Esophagus (tissue), 2 donors: ENCODE measurements around the gene C1orf21. TPM values are rescaled to one million over a fixed set of nuclear protein-coding genes. Genes with fewer than 3 reads are reported as not detected.

ENCODE experiments used
- H3K27ac ChIP-seq, 2 donors: one replicate each; pipeline ENCODE4 v1.5.1; 2013; ENCODE audit warnings: low read depth in 2 of 2, mild to moderate bottlenecking in 2 of 2, inconsistent platforms in 1 of 2, low read length in 1 of 2, moderate library complexity in 1 of 2
- H3K27me3 ChIP-seq, 2 donors: one replicate each; pipeline ENCODE4 v1.6.1; 2013; ENCODE audit warnings: low read length in 2 of 2, control low read depth in 1 of 2, mild to moderate bottlenecking in 1 of 2; ENCODE audit not compliant: insufficient read depth in 2 of 2, control insufficient read depth in 1 of 2
- H3K36me3 ChIP-seq, 2 donors: one replicate each; pipeline ENCODE4 v1.6.1; 2013; ENCODE audit warnings: low read length in 1 of 2; ENCODE audit not compliant: control insufficient read depth in 2 of 2, insufficient read depth in 2 of 2
- H3K4me1 ChIP-seq, 2 donors: one replicate each; pipeline ENCODE4 v1.6.1; 2013; ENCODE audit warnings: low read length in 1 of 2; ENCODE audit not compliant: control insufficient read depth in 2 of 2, insufficient read depth in 2 of 2
- H3K4me3 ChIP-seq, 2 donors: one replicate each; pipeline ENCODE4 v1.5.1; 2013; ENCODE audit warnings: low read length in 2 of 2, mild to moderate bottlenecking in 2 of 2, low read depth in 1 of 2, moderate library complexity in 1 of 2
- H3K9me3 ChIP-seq, 2 donors: one replicate each; pipeline ENCODE4 v1.6.1; 2013; ENCODE audit warnings: mild to moderate bottlenecking in 2 of 2, low read depth in 1 of 2, low read length in 1 of 2, moderate library complexity in 1 of 2; ENCODE audit not compliant: control insufficient read depth in 2 of 2, insufficient read depth in 1 of 2
- WGBS, 2 donors: extraction: QIAGEN DNeasy Blood & Tissue Kit; methylation state at CpG; one replicate each; pipeline ENCODE4 v1.1.7; 2013; 5-methylcytosine and 5-hydroxymethylcytosine counted together
- polyA plus RNA-seq, 2 donors: library from polyadenylated mRNA; stranded (reverse); fragments of 200-250 nt; gene quantifications; one replicate each; pipeline ENCODE4 v1.2.3, GENCODE V29; 2013
- donor health status: healthy with polysubstance abuse.
- donor health status: Bipolar disorder and iron deficiency.

Gene C1orf21
- polyA plus RNA-seq, 2 donors: 26.8 to 29.7 TPM

GRCh38 chr1:184485751-184486723 is 99.2 kb downstream of the C1orf21 start:
- Histone ChIP-seq H3K27me3 (no peaks in the 10 kb centered on the region), H3K4me3 (no peak overlapping the region), H3K27ac (peak overlapping the region; percentile 33 to 57), H3K9me3 (no peaks in the 10 kb centered on the region), H3K36me3 (peaks cover 0 to 2% of the 10 kb centered on the region in 2 donors), H3K4me1 (peaks cover 2 to 10% of the 10 kb centered on the region in 2 donors)
- WGBS, 2 donors: 53 to 55% methylated on average over 9 of the region's 9 CpGs

- Histone ChIP-seq H3K4me3 (no peak overlapping the region), H3K4me1 (peaks cover 2 to 7% of the 10 kb centered on the region in 2 donors), H3K27ac (peak overlapping the region in 1 of 2 donors; percentile 47), H3K9me3 (no peaks in the 10 kb centered on the region), H3K36me3 (no peaks in the 10 kb centered on the region), H3K27me3 (no peaks in the 10 kb centered on the region)
- WGBS, 2 donors: 74 to 83% methylated on average over 6 of the region's 6 CpGs
Observed at GRCh38 chr1:184486761-184487445, 100.1 kb downstream of the C1orf21 start.

- Histone ChIP-seq H3K9me3 (no peaks in the 10 kb centered on the region), H3K27ac (peak overlapping the region in 1 of 2 donors; percentile 22), H3K4me1 (peaks cover 2 to 7% of the 10 kb centered on the region in 2 donors), H3K4me3 (no peak overlapping the region), H3K36me3 (no peaks in the 10 kb centered on the region), H3K27me3 (no peaks in the 10 kb centered on the region)
- WGBS, 2 donors: 84 to 87% methylated on average over 5 of the region's 5 CpGs
Observed at GRCh38 chr1:184487531-184488193, 100.8 kb downstream of the C1orf21 start.

- 97 to 99% methylated on average over 3 of the region's 3 CpGs for WGBS, 2 donors
- H3K36me3 ChIP-seq: no peaks in the 10 kb centered on the region
- H3K4me3 ChIP-seq: no peak overlapping the region
- no peaks in the 10 kb centered on the region for H3K27me3 ChIP-seq
- H3K9me3 ChIP-seq: no peaks in the 10 kb centered on the region
- H3K4me1 ChIP-seq: peaks cover 2 to 3% of the 10 kb centered on the region in 2 donors
- H3K27ac ChIP-seq: no peak overlapping the region
Observed at GRCh38 chr1:184489908-184490307, 103.1 kb downstream of the C1orf21 start.

- no peaks in the 10 kb centered on the region for H3K9me3 ChIP-seq
- H3K36me3 ChIP-seq: no peaks in the 10 kb centered on the region
- no peak overlapping the region for H3K4me3 ChIP-seq
- no peak overlapping the region for H3K27ac ChIP-seq
- H3K27me3 ChIP-seq: no peaks in the 10 kb centered on the region
- H3K4me1 ChIP-seq: no peaks in the 10 kb centered on the region
Observed at GRCh38 chr1:184492536-184492935, 105.7 kb downstream of the C1orf21 start.

GRCh38 chr1:184493987-184494388 is 107.2 kb downstream of the C1orf21 start:
- no peaks in the 10 kb centered on the region for H3K9me3 ChIP-seq
- no peaks in the 10 kb centered on the region for H3K4me1 ChIP-seq

GRCh38 chr1:184494929-184495328 is 108.1 kb downstream of the C1orf21 start:
- Histone ChIP-seq H3K27me3 (no peaks in the 10 kb centered on the region), H3K4me1 (no peaks in the 10 kb centered on the region), H3K27ac (no peak overlapping the region), H3K4me3 (no peak overlapping the region), H3K9me3 (no peaks in the 10 kb centered on the region), H3K36me3 (no peaks in the 10 kb centered on the region)
- 93 to 97% methylated on average over 4 of the region's 4 CpGs for WGBS, 2 donors

More at GRCh38 chr1:184493987-184494388, 107.2 kb downstream of the C1orf21 start:
- no peak overlapping the region for H3K4me3 ChIP-seq
- H3K36me3 ChIP-seq: no peaks in the 10 kb centered on the region
- H3K27me3 ChIP-seq: no peaks in the 10 kb centered on the region
- 63 to 81% methylated on average over 1 of the region's 1 CpG for WGBS, 2 donors
- H3K27ac ChIP-seq: no peak overlapping the region

GRCh38 chr1:184497959-184498723 is 111.3 kb downstream of the C1orf21 start:
- no peaks in the 10 kb centered on the region for H3K9me3 ChIP-seq
- H3K4me1 ChIP-seq: no peaks in the 10 kb centered on the region
- WGBS, 2 donors: 86 to 91% methylated on average over 10 of the region's 10 CpGs
- no peak overlapping the region for H3K27ac ChIP-seq
- no peaks in the 10 kb centered on the region for H3K27me3 ChIP-seq
- no peaks in the 10 kb centered on the region for H3K36me3 ChIP-seq
- H3K4me3 ChIP-seq: no peak overlapping the region

- Histone ChIP-seq H3K9me3 (no peaks in the 10 kb centered on the region), H3K27me3 (no peaks in the 10 kb centered on the region), H3K27ac (no peak overlapping the region), H3K4me1 (no peaks in the 10 kb centered on the region), H3K4me3 (no peak overlapping the region), H3K36me3 (no peaks in the 10 kb centered on the region)
- 75 to 93% methylated on average over 1 of the region's 1 CpG for WGBS, 2 donors
Observed at GRCh38 chr1:184499616-184500015, 112.8 kb downstream of the C1orf21 start.
